Upper lobe of right lung (tissue), 1 donor: ENCODE results near the gene GYPC. TPM values are rescaled to one million over a fixed set of nuclear protein-coding genes. Genes with fewer than 3 reads are reported as not detected.

Experiments used
- ATAC-seq: fragments of 200-7000 bp; cut with Tn5 transposase; one replicate; pipeline ENCODE4 v1.9.1; 2020; ENCODE audit warnings: mild to moderate bottlenecking, moderate library complexity
- DNase-seq: peaks from one replicate; pipeline ENCODE4 v3.0.0-alpha.2; 2020
- H3K27ac ChIP-seq: fragments of 200-600 bp; one replicate; pipeline ENCODE4 v1.8.0; 2022
- H3K27me3 ChIP-seq: fragments of 200-600 bp; one replicate; pipeline ENCODE4 v1.8.0; 2022; ENCODE audit warnings: mild to moderate bottlenecking
- H3K36me3 ChIP-seq: fragments of 200-600 bp; one replicate; pipeline ENCODE4 v1.8.0; 2022
- H3K4me1 ChIP-seq: fragments of 200-600 bp; one replicate; pipeline ENCODE4 v1.8.0; 2022
- H3K4me3 ChIP-seq: fragments of 200-600 bp; one replicate; pipeline ENCODE4 v1.8.0; 2022; ENCODE audit warnings: mild to moderate bottlenecking
- H3K9me3 ChIP-seq: fragments of 200-600 bp; one replicate; pipeline ENCODE4 v1.8.0; 2022
- intact Hi-C: fragments of 100-400 bp; cut with DNase I; formaldehyde crosslinking; loops from one replicate; pipeline ENCODE4 v1.11.0; 2022
- total RNA-seq: library from RNA; stranded (reverse); fragmentation: NEBNext Ultra II Directional; extraction: Animal tissue kit (Norgen Biotek cat#: 25700); gene quantifications from one replicate; pipeline ENCODE4 v1.2.1, GENCODE V29; 2021
- TF ChIP-seq, protein P1 (sequence below): fragments of 200-600 bp; IDR thresholded peaks from one replicate; pipeline ENCODE4 v1.8.0; 2022; ENCODE audit warnings: antibody characterized with exemption
- donor health status: DM: no; HTN: yes; CAD: no; lungs with severe emphysema.

The GYPC gene
- total RNA-seq, 1 donor from 2014 or later = 76.7 TPM

DNA sequence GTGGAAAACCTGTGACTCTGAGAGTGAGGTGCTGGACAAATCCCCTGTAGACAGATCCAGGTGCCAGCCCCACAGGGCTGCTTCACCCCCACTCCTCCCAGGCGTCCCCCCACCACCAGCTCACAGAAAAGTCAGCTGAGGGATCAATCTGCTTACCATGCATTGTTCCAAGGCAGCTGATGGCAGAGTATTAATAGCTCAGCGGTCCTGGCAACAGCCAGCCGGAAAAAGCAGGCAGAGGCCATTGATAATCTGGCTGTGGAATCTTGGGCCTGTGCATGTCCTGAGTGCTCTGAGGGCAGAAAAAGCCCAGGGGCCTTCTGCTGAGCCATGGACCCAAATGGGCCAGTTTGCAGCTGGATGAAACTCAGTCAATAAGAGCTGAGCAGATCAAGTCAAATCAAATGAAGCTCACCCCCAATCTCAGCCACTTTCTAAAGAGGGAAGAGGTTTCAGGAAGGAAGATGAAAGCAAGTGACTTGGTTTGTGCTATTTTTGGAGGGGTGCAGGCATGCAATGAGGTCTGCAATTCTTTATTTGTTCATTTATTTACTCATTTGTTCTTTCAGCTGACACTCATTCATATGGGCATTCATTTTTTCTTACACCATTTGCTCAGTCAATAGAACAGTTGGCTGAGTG lies 63.4 kb downstream of the GYPC start:
- no peak overlapping the region for H3K27ac ChIP-seq
- TF ChIP-seq, protein P1, sequence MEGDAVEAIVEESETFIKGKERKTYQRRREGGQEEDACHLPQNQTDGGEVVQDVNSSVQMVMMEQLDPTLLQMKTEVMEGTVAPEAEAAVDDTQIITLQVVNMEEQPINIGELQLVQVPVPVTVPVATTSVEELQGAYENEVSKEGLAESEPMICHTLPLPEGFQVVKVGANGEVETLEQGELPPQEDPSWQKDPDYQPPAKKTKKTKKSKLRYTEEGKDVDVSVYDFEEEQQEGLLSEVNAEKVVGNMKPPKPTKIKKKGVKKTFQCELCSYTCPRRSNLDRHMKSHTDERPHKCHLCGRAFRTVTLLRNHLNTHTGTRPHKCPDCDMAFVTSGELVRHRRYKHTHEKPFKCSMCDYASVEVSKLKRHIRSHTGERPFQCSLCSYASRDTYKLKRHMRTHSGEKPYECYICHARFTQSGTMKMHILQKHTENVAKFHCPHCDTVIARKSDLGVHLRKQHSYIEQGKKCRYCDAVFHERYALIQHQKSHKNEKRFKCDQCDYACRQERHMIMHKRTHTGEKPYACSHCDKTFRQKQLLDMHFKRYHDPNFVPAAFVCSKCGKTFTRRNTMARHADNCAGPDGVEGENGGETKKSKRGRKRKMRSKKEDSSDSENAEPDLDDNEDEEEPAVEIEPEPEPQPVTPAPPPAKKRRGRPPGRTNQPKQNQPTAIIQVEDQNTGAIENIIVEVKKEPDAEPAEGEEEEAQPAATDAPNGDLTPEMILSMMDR = no peak
- H3K4me3 ChIP-seq = no peak overlapping the region
- H3K9me3 ChIP-seq = no peaks in the 10 kb centered on the region
- intact Hi-C loops = no loop called here
- no peaks in the 10 kb centered on the region for H3K36me3 ChIP-seq
- ATAC-seq (no peak), DNase-seq (no peak)
- H3K4me1 ChIP-seq = peaks cover 8% of the 10 kb centered on the region
- H3K27me3 ChIP-seq = no peaks in the 10 kb centered on the region

DNA sequence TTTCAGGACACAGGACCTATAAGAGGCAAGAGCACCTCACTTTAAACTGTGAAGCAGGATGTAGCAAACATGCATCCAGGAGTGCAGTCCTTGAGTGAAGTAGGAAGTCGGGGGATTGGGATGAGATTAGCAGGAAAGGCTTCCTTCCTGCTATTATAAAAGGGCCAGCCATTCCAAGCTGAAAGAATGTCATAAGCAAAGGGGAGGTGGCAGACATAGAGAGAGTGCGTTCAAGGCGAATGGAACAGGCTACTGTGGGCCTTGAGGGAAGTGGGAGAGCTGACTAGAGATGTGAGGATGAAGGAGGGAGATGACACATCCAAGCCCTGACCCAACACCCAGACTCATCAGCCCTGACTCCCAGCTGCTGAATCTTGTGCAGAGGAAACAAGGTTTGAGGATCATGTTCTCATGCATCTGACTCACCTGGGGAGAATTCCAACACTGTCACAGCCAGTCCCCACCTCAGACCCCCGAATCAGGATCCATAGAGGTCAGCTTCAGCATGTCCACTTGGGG lies 63.9 kb downstream of the GYPC start:
- DNase-seq (no peak), ATAC-seq (peak; percentile 27)
- H3K4me1 ChIP-seq = peaks cover 8% of the 10 kb centered on the region
- TF ChIP-seq, protein P1 = no peak
- no peaks in the 10 kb centered on the region for H3K27me3 ChIP-seq
- H3K4me3 ChIP-seq = no peak overlapping the region
- H3K27ac ChIP-seq = no peak overlapping the region
- intact Hi-C loops = no loop called here
- H3K36me3 ChIP-seq = no peaks in the 10 kb centered on the region
- H3K9me3 ChIP-seq = no peaks in the 10 kb centered on the region

DNA sequence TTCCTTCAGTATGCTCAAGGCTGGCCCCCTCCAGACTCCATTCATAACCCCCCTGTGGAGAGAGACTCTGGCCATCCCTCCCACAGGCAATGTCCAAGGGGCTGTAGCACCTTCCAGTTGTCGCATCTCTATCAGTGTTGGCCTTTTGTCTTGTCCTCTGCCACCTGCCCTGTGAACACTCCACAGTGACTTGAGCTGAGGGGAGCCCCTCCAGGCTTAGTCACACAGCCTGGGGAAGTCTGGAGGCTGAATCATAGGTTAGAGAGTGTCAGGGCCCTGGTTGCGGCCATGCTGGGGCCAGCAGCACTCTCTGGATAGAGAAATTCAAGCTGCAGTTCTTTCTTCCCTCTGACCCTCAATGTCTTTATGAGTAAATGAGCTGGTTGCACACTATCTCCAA lies 64.7 kb downstream of the GYPC start:
- Histone ChIP-seq H3K4me1 (peaks cover 8% of the 10 kb centered on the region), H3K36me3 (no peaks in the 10 kb centered on the region), H3K27me3 (no peaks in the 10 kb centered on the region), H3K27ac (no peak overlapping the region), H3K9me3 (peaks cover 7% of the 10 kb centered on the region), H3K4me3 (no peak overlapping the region)
- TF ChIP-seq, protein P1 = no peak
- DNase-seq (no peak), ATAC-seq (no peak)
- intact Hi-C loops = no loop called here

DNA sequence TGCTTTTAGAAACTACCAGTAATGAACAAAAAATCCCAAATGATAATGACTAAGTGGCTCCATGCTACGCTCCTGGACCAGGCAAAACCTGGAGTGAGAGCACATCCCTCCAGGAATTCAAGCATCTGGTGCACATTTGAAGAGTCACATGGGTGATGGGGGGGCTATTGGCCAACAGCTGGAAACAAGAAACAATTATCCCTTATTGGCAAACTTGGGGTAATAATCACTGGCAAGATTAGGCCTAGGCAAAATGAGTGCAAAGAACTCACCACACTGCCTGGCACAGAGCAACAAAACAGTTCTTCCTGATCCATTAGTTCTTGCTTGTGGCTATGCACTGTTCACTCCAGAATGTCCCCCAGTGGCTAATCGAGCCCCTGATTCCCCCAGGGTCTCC lies 66.1 kb downstream of the GYPC start:
- no peak overlapping the region for H3K27ac ChIP-seq
- intact Hi-C loops = no loop called here
- no peak for ATAC-seq
- H3K27me3 ChIP-seq = no peaks in the 10 kb centered on the region
- H3K4me3 ChIP-seq = no peak overlapping the region
- no peaks in the 10 kb centered on the region for H3K36me3 ChIP-seq
- no peak for DNase-seq
- peaks cover 8% of the 10 kb centered on the region for H3K9me3 ChIP-seq
- TF ChIP-seq, protein P1 = no peak
- H3K4me1 ChIP-seq = peaks cover 8% of the 10 kb centered on the region

DNA sequence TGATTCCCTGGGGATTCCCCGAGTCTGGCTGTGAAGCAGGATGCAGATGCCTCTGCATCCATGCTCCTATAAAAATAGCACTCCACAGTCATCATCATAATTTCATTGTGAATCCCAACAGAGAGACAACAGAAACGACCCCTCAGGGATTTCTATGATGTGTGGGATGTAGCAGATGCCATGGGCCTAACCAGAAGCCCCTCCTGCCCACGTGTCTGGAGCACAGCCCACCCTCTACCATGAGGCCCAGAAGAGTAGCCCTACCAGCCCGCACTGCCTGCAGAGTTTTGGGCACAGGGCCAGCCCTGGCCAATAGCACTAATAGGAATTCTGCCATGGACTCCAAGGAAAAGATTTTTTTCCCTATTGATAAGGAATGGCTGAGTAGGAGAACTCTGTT lies 66.6 kb downstream of the GYPC start:
- no peak for DNase-seq
- H3K27me3 ChIP-seq = no peaks in the 10 kb centered on the region

More for the DNA sequence above, 66.6 kb downstream of the GYPC start:
- H3K4me3 ChIP-seq = no peak overlapping the region
- ATAC-seq = no peak
- peaks cover 8% of the 10 kb centered on the region for H3K4me1 ChIP-seq
- no peaks in the 10 kb centered on the region for H3K36me3 ChIP-seq
- H3K9me3 ChIP-seq = peaks cover 8% of the 10 kb centered on the region
- no peak overlapping the region for H3K27ac ChIP-seq
- TF ChIP-seq, protein P1 = no peak
- intact Hi-C loops = no loop called here
